KBM-7 (cell line): ENCODE data around the gene PLEKHG5.
"Not testable (repeated sequence)": the region's sequence is repeated elsewhere in the genome, so short reads cannot be mapped to it uniquely, and the experiment has no call there.

ENCODE experiments used
- DNase-seq: peaks from one replicate; pipeline ENCODE4 v3.0.0-alpha.2; 2015
- in situ Hi-C: fragments of 300-500 bp; cut with MboI; formaldehyde crosslinking; loops from 2 replicates; pipeline ENCODE4 v1.14.3; 2020; ENCODE audit warnings: low sequenced_read_pairs, low pct_unique_long_range_greater_than_20kb, mixed read lengths

PLEKHG5 gene

GRCh38 chr1:6453895-6454855 is 37.3 kb downstream of the PLEKHG5 start:
- DNase-seq, in situ Hi-C loops: not testable (repeated sequence)

- in situ Hi-C loops, result no loop called here
- no peak for DNase-seq
Measured at GRCh38 chr1:6450943-6451373, 40.5 kb downstream of the PLEKHG5 start.

- DNase-seq, in situ Hi-C loops: not testable (repeated sequence)
Measured at GRCh38 chr1:6450486-6450885, 41.0 kb downstream of the PLEKHG5 start.

- no peak for DNase-seq
- in situ Hi-C loops, result no loop called here
Measured at GRCh38 chr1:6450005-6450450, 41.4 kb downstream of the PLEKHG5 start.

GRCh38 chr1:6448749-6449631 is 42.5 kb downstream of the PLEKHG5 start:
- DNase-seq, result no peak
- in situ Hi-C loops, result no loop called here

- in situ Hi-C loops, result no loop called here
- DNase-seq, result no peak
Measured at GRCh38 chr1:6447818-6448748, 43.4 kb downstream of the PLEKHG5 start.

- in situ Hi-C loops, result no loop called here
- no peak for DNase-seq
Measured at GRCh38 chr1:6447016-6447817, 44.2 kb downstream of the PLEKHG5 start.

- in situ Hi-C loops, result no loop called here
- no peak for DNase-seq
Measured at GRCh38 chr1:6446665-6447015, 44.8 kb downstream of the PLEKHG5 start.

GRCh38 chr1:6445929-6446328 is 45.5 kb downstream of the PLEKHG5 start:
- in situ Hi-C loops, result not testable (repeated sequence)

GRCh38 chr1:6445062-6445763 is 46.3 kb downstream of the PLEKHG5 start:
- in situ Hi-C loops, result no loop called here
- peak; percentile 42 for DNase-seq

More at GRCh38 chr1:6445929-6446328, 45.5 kb downstream of the PLEKHG5 start:
- not testable (repeated sequence) for DNase-seq

- in situ Hi-C loops, result no loop called here
- no peak for DNase-seq
Measured at GRCh38 chr1:6444377-6444776, 47.1 kb downstream of the PLEKHG5 start.

GRCh38 chr1:6443339-6444115 is 47.9 kb downstream of the PLEKHG5 start:
- in situ Hi-C loops, result no loop called here
- DNase-seq, result no peak

GRCh38 chr1:6441586-6441985 is 49.9 kb downstream of the PLEKHG5 start:
- no peak for DNase-seq
- in situ Hi-C loops, result no loop called here

GRCh38 chr1:6440198-6441126 is 51.0 kb downstream of the PLEKHG5 start:
- peak; percentile 49 for DNase-seq
- in situ Hi-C loops, result no loop called here

GRCh38 chr1:6438047-6438525 is 53.4 kb downstream of the PLEKHG5 start:
- DNase-seq, result peak; percentile 81
- in situ Hi-C loops, result no loop called here
